GM19025 (cell line): Measurements from ENCODE around the gene PTPN6.
A peak's percentile ranks its signal among the peaks of the same experiment; 100 is the strongest.

Experiments used
- ATAC-seq: cut with Tn5 transposase; IDR thresholded peaks from one replicate; pipeline ENCODE4 v1.9.1; 2021; ENCODE audit warnings: mild to moderate bottlenecking, low read depth, moderate library complexity; ENCODE audit not compliant: unreplicated experiment

Gene PTPN6

GRCh38 chr12:6953442-6954315 is 2.5 kb downstream of the PTPN6 start:
- peak; percentile 39 for ATAC-seq

- ATAC-seq: no peak
These were observed 3.4 kb downstream of the PTPN6 start for GRCh38 chr12:6954316-6955107.

GRCh38 chr12:6955108-6956020 is 4.2 kb downstream of the PTPN6 start:
- ATAC-seq: no peak

GRCh38 chr12:6956021-6956727 is 5.0 kb downstream of the PTPN6 start:
- ATAC-seq: no peak

GRCh38 chr12:6957151-6957701 is 6.1 kb downstream of the PTPN6 start:
- ATAC-seq: no peak

GRCh38 chr12:6957741-6958608 is 6.8 kb downstream of the PTPN6 start:
- no peak for ATAC-seq

- ATAC-seq: no peak
These were observed 7.5 kb downstream of the PTPN6 start for GRCh38 chr12:6958609-6959057.

GRCh38 chr12:6959058-6959804 is 8.1 kb downstream of the PTPN6 start:
- ATAC-seq: peak; percentile 44

GRCh38 chr12:6959805-6960592 is 8.8 kb downstream of the PTPN6 start:
- ATAC-seq: no peak

GRCh38 chr12:6960593-6961277 is 9.6 kb downstream of the PTPN6 start:
- ATAC-seq: no peak

GRCh38 chr12:6961278-6961694 is 10.1 kb downstream of the PTPN6 start:
- no peak for ATAC-seq

- no peak for ATAC-seq
These were observed 10.6 kb downstream of the PTPN6 start for GRCh38 chr12:6961695-6962284.

- ATAC-seq: no peak
These were observed 11.3 kb downstream of the PTPN6 start for GRCh38 chr12:6962285-6963015.

GRCh38 chr12:6963016-6963731 is 12.0 kb downstream of the PTPN6 start:
- no peak for ATAC-seq
